Right cardiac atrium (tissue), 5 donors: ENCODE results near the gene AMD1. TPM values are rescaled to one million over a fixed set of nuclear protein-coding genes. Genes with fewer than 3 reads are reported as not detected.
"Not testable (repeated sequence)": the region's sequence is repeated elsewhere in the genome, so short reads cannot be mapped to it uniquely, and the experiment has no call there.

Experiments used
- ATAC-seq, 2 donors: fragments of 200-7000 bp; cut with Tn5 transposase; one replicate each; pipeline versions ENCODE4 v1.8.0 to v1.9.1; 2020; ENCODE audit warnings: moderate library complexity in 2 of 2, mild to moderate bottlenecking in 1 of 2
- DNase-seq, 3 donors: peaks; one replicate each; pipeline ENCODE4 v3.0.0-alpha.2; 2020
- H3K27ac ChIP-seq: one replicate; pipeline ENCODE4 v1.5.1; 2013; ENCODE audit warnings: mild to moderate bottlenecking, low read length, control low read depth, moderate library complexity
- H3K27me3 ChIP-seq: one replicate; pipeline ENCODE4 v1.6.1; 2013; ENCODE audit not compliant: control insufficient read depth, insufficient read depth
- H3K4me1 ChIP-seq: one replicate; pipeline ENCODE4 v1.6.1; 2013; ENCODE audit warnings: low read length; ENCODE audit not compliant: control insufficient read depth, insufficient read depth
- H3K4me3 ChIP-seq: one replicate; pipeline ENCODE4 v1.5.1; 2013; ENCODE audit warnings: low read length, control low read depth
- H3K9me3 ChIP-seq: one replicate; pipeline ENCODE4 v1.6.1; 2013; ENCODE audit warnings: low read length; ENCODE audit not compliant: control insufficient read depth
- WGBS: extraction: QIAGEN DNeasy Blood & Tissue Kit; methylation state at CpG from one replicate; pipeline ENCODE4 v1.1.7; 2013; 5-methylcytosine and 5-hydroxymethylcytosine counted together
- intact Hi-C, 4 donors: fragments of 100-400 bp; cut with DNase I; formaldehyde crosslinking; loops; one replicate each; pipeline versions ENCODE4 v1.11.0 to v1.14.0; 2022 to 2023
- polyA plus RNA-seq: library from polyadenylated mRNA; stranded (reverse); fragments of 200-250 nt; gene quantifications from one replicate; pipeline ENCODE4 v1.2.3, GENCODE V29; 2013
- total RNA-seq, 4 donors: library from RNA; stranded (reverse); fragmentation: NEBNext Ultra II Directional; extraction: Animal tissue kit (Norgen Biotek cat#: 25700); gene quantifications; one replicate each; pipeline ENCODE4 v1.2.1, GENCODE V29; 2021
- donor health status: healthy with polysubstance abuse.
- donor health status: DM: no; HTN: yes; CAD: no.
- donor health status: DM: no; HTN: no; CAD: no.
- donor health status: DM: no; HTN: yes; CAD: no; lungs with severe emphysema.
- donor health status: DM: yes; HTN: yes; CAD: no.

AMD1 gene
- total and polyA plus RNA-seq, 5 donors, result 49.9 to 65.2 (median 62.1) TPM

GRCh38 chr6:110897433-110897832 is 22.8 kb downstream of the AMD1 start:
- no peak overlapping the region for H3K4me3 ChIP-seq
- H3K4me1 ChIP-seq, result no peaks in the 10 kb centered on the region
- intact Hi-C loops, result no loop called here
- H3K27ac ChIP-seq, result no peak overlapping the region
- DNase-seq (no peak), ATAC-seq (no peak)
- H3K9me3 ChIP-seq, result no peaks in the 10 kb centered on the region
- no peaks in the 10 kb centered on the region for H3K27me3 ChIP-seq
- 98% methylated on average over 9 of the region's 9 CpGs for WGBS

- intact Hi-C loops, result no loop called here
- Histone ChIP-seq H3K9me3 (no peaks in the 10 kb centered on the region), H3K27me3 (no peaks in the 10 kb centered on the region), H3K27ac (no peak overlapping the region), H3K4me3 (no peak overlapping the region), H3K4me1 (no peaks in the 10 kb centered on the region)
- WGBS, result 95% methylated on average over 5 of the region's 5 CpGs
- ATAC-seq (no peak), DNase-seq (no peak)
These were observed 23.5 kb downstream of the AMD1 start for GRCh38 chr6:110898111-110898510.

GRCh38 chr6:110900028-110900598 is 25.5 kb downstream of the AMD1 start:
- no peaks in the 10 kb centered on the region for H3K27me3 ChIP-seq
- DNase-seq, result no peak
- no peak overlapping the region for H3K27ac ChIP-seq
- no peak for ATAC-seq
- 91% methylated on average over 5 of the region's 5 CpGs for WGBS
- H3K9me3 ChIP-seq, result peaks cover 2% of the 10 kb centered on the region
- H3K4me3 ChIP-seq, result no peak overlapping the region
- no peaks in the 10 kb centered on the region for H3K4me1 ChIP-seq
- intact Hi-C loops, result no loop called here

GRCh38 chr6:110901601-110902000 is 27.0 kb downstream of the AMD1 start:
- WGBS, result 91% methylated on average over 8 of the region's 8 CpGs
- H3K27ac ChIP-seq, intact Hi-C loops, H3K27me3 ChIP-seq, H3K4me1 ChIP-seq, ATAC-seq, DNase-seq, H3K4me3 ChIP-seq, H3K9me3 ChIP-seq: not testable (repeated sequence)

- Histone ChIP-seq H3K4me3 (no peak overlapping the region), H3K27me3 (no peaks in the 10 kb centered on the region), H3K27ac (no peak overlapping the region), H3K4me1 (no peaks in the 10 kb centered on the region), H3K9me3 (peaks cover 2% of the 10 kb centered on the region)
- intact Hi-C loops, result no loop called here
- ATAC-seq, result no peak
- DNase-seq, result no peak
- 93% methylated on average over 8 of the region's 8 CpGs for WGBS
These were observed 27.5 kb downstream of the AMD1 start for GRCh38 chr6:110902091-110902490.

- intact Hi-C loops, ATAC-seq, H3K27ac ChIP-seq, H3K9me3 ChIP-seq, H3K27me3 ChIP-seq, H3K4me1 ChIP-seq, H3K4me3 ChIP-seq, DNase-seq: not testable (repeated sequence)
- WGBS, result 100% methylated on average over 1 of the region's 2 CpGs
These were observed 31.7 kb downstream of the AMD1 start for GRCh38 chr6:110906273-110906672.

- H3K4me1 ChIP-seq, result no peaks in the 10 kb centered on the region
- intact Hi-C loops, result no loop called here
- no peak overlapping the region for H3K4me3 ChIP-seq
- no peak for DNase-seq
- no peaks in the 10 kb centered on the region for H3K27me3 ChIP-seq
- no peaks in the 10 kb centered on the region for H3K9me3 ChIP-seq
- 91% methylated on average over 3 of the region's 3 CpGs for WGBS
- no peak for ATAC-seq
- H3K27ac ChIP-seq, result no peak overlapping the region
These were observed 56.2 kb downstream of the AMD1 start for GRCh38 chr6:110930781-110931180.

GRCh38 chr6:110933912-110934311 is 59.3 kb downstream of the AMD1 start:
- WGBS, result 62% methylated on average over 2 of the region's 2 CpGs
- ATAC-seq, result no peak
- H3K4me3 ChIP-seq, result no peak overlapping the region
- H3K4me1 ChIP-seq, result no peaks in the 10 kb centered on the region
- intact Hi-C loops, result no loop called here
- no peaks in the 10 kb centered on the region for H3K27me3 ChIP-seq
- no peak overlapping the region for H3K27ac ChIP-seq
- DNase-seq, result no peak
- no peaks in the 10 kb centered on the region for H3K9me3 ChIP-seq

- Histone ChIP-seq H3K4me1 (no peaks in the 10 kb centered on the region), H3K9me3 (no peaks in the 10 kb centered on the region), H3K27me3 (no peaks in the 10 kb centered on the region), H3K27ac (no peak overlapping the region), H3K4me3 (no peak overlapping the region)
- WGBS, result 79% methylated on average over 1 of the region's 1 CpG
- intact Hi-C loops, result no loop called here
- ATAC-seq (no peak), DNase-seq (no peak)
These were observed 59.9 kb downstream of the AMD1 start for GRCh38 chr6:110934381-110934898.

GRCh38 chr6:110935171-110935570 is 60.6 kb downstream of the AMD1 start:
- H3K9me3 ChIP-seq, result no peaks in the 10 kb centered on the region
- no peak overlapping the region for H3K4me3 ChIP-seq
- ATAC-seq (no peak), DNase-seq (no peak)
- WGBS, result 93% methylated on average over 6 of the region's 6 CpGs
- no peaks in the 10 kb centered on the region for H3K27me3 ChIP-seq
- intact Hi-C loops, result no loop called here
- H3K4me1 ChIP-seq, result no peaks in the 10 kb centered on the region
- H3K27ac ChIP-seq, result no peak overlapping the region

GRCh38 chr6:110938171-110938570 is 63.6 kb downstream of the AMD1 start:
- no peak overlapping the region for H3K4me3 ChIP-seq
- DNase-seq (no peak), ATAC-seq (no peak)
- intact Hi-C loops, result no loop called here
- H3K27me3 ChIP-seq, result no peaks in the 10 kb centered on the region
- H3K9me3 ChIP-seq, result no peaks in the 10 kb centered on the region
- WGBS, result 99% methylated on average over 6 of the region's 6 CpGs
- no peak overlapping the region for H3K27ac ChIP-seq
- no peaks in the 10 kb centered on the region for H3K4me1 ChIP-seq
